Kidney (tissue), 14 donors: ENCODE measurements around the gene PPP2R3B. TPM values are rescaled to one million over a fixed set of nuclear protein-coding genes. Genes with fewer than 3 reads are reported as not detected.
A peak's percentile ranks its signal among the peaks of the same experiment; 100 is the strongest.
"Not testable (repeated sequence)": the region's sequence is repeated elsewhere in the genome, so short reads cannot be mapped to it uniquely, and the experiment has no call there.

Experiments used
- DNase-seq, 5 donors: peaks; one replicate each; pipeline ENCODE4 v3.0.0-alpha.2; 2013 to 2020
- FAIRE-seq: peaks from 2 replicates; lab custom pipeline; 2012; peaks lifted over from hg19 to GRCh38; lab: Jason Lieb, UNC
- H3K27ac ChIP-seq, 2 donors: one replicate each; pipeline ENCODE4 v1.7.0; 2013; ENCODE audit warnings: low read depth in 2 of 2, low read length in 2 of 2, inconsistent platforms in 1 of 2
- H3K27me3 ChIP-seq: one replicate; pipeline ENCODE4 v1.7.1; 2013; ENCODE audit warnings: low read length, inconsistent platforms; ENCODE audit not compliant: control insufficient read depth, insufficient read depth
- H3K36me3 ChIP-seq, 3 donors: one replicate each; pipeline versions ENCODE4 v1.7.0 to v1.7.1; 2013; ENCODE audit warnings: low read length in 3 of 3, control low read depth in 1 of 3, inconsistent platforms in 1 of 3; ENCODE audit not compliant: insufficient read depth in 3 of 3, control insufficient read depth in 2 of 3
- H3K4me1 ChIP-seq, 3 donors: one replicate each; pipeline versions ENCODE4 v1.7.0 to v1.7.1; 2013; ENCODE audit warnings: low read length in 3 of 3, inconsistent platforms in 1 of 3, low read depth in 1 of 3; ENCODE audit not compliant: control insufficient read depth in 2 of 3, insufficient read depth in 2 of 3
- H3K4me3 ChIP-seq, 3 donors: one replicate each; pipeline versions ENCODE4 v1.7.0 to v1.8.1; 2013; ENCODE audit warnings: low read length in 3 of 3, control low read depth in 1 of 3, inconsistent platforms in 1 of 3
- H3K9ac ChIP-seq, 3 donors: one replicate each; pipeline versions ENCODE4 v1.7.0 to v1.7.1; 2013; ENCODE audit warnings: low read length in 3 of 3, control low read depth in 1 of 3, inconsistent platforms in 1 of 3
- H3K9me3 ChIP-seq, 3 donors: one replicate each; pipeline versions ENCODE4 v1.7.0 to v1.7.1; 2013; ENCODE audit warnings: low read length in 3 of 3, control low read depth in 1 of 3, inconsistent platforms in 1 of 3; ENCODE audit not compliant: control insufficient read depth in 2 of 3, insufficient read depth in 1 of 3
- intact Hi-C: fragments of 100-400 bp; cut with DNase I; formaldehyde crosslinking; loops from one replicate; pipeline ENCODE4 v1.11.1; 2022
- polyA plus RNA-seq: library from polyadenylated mRNA; stranded (reverse); fragments of 350-450 nt; fragmentation: Illumina TruSeq; extraction: RNeasy Lipid Tissue Mini Kit (QIAGEN cat#74804); gene quantifications from one replicate; pipeline ENCODE4 v1.2.3, GENCODE V29; 2014; ENCODE audit warnings: low read depth, low replicate concordance; ENCODE audit not compliant: insufficient read depth
- total RNA-seq: library from RNA; stranded (reverse); fragmentation: NEBNext Ultra II Directional; extraction: Animal tissue kit (Norgen Biotek cat#: 25700); gene quantifications from one replicate; pipeline ENCODE4 v1.2.1, GENCODE V29; 2021
- TF ChIP-seq, protein P1 (sequence below): IDR thresholded peaks from 3 replicates; pipeline ENCODE4 v1.5.1; 2012; ENCODE audit warnings: mild to moderate bottlenecking, moderate library complexity, borderline replicate concordance; ENCODE audit not compliant: insufficient read depth; ENCODE audit errors: extremely low read depth
- donor health status: control.
- donor health status: control.
- donor health status: control.
- donor health status: control.
- donor health status: control.
- donor health status: DM: yes; HTN: yes; CAD: no.
- donor health status: Normal renal cell carcinoma (clear cell type).

The PPP2R3B gene
- total and polyA plus RNA-seq, 2 donors from 2014 or later: 14.1 to 14.4 TPM

- H3K9ac ChIP-seq: no peak overlapping the region
- DNase-seq (peak in 1 of 5 donors; percentile 56), FAIRE-seq (no peak)
Measured at GRCh38 chrX:329291-329910, 57.3 kb downstream of the PPP2R3B start.

DNA sequence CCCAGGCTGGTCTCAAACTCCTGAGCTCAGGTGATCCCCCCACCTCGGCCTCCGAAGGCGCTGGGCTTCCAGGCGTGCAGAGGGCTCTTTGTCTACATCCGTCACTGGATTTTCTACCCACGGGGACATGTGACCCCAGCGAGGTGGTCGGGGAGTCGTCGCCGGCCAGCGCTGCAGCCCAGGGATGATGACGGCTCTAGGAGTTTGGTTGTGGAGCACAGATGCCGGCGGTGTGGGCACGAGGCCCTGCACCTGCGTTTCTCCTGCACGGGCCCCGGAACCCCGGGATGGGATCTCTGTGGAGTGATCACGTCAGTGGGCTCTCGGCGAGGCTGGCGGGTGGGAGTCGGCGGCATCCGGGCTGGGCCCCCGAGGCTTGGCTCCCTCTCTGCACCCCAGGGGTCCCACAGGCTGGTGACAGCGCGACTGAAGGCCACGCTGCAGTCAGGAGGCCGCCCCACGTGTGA, 59.0 kb downstream of the PPP2R3B start:
- TF ChIP-seq, protein P1, sequence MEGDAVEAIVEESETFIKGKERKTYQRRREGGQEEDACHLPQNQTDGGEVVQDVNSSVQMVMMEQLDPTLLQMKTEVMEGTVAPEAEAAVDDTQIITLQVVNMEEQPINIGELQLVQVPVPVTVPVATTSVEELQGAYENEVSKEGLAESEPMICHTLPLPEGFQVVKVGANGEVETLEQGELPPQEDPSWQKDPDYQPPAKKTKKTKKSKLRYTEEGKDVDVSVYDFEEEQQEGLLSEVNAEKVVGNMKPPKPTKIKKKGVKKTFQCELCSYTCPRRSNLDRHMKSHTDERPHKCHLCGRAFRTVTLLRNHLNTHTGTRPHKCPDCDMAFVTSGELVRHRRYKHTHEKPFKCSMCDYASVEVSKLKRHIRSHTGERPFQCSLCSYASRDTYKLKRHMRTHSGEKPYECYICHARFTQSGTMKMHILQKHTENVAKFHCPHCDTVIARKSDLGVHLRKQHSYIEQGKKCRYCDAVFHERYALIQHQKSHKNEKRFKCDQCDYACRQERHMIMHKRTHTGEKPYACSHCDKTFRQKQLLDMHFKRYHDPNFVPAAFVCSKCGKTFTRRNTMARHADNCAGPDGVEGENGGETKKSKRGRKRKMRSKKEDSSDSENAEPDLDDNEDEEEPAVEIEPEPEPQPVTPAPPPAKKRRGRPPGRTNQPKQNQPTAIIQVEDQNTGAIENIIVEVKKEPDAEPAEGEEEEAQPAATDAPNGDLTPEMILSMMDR: no peak
- Histone ChIP-seq H3K27ac (no peak overlapping the region), H3K4me1 (peaks cover 0 to 8% (median 0%) of the 10 kb centered on the region in 3 donors), H3K27me3 (no peaks in the 10 kb centered on the region), H3K9ac (no peak overlapping the region), H3K4me3 (no peak overlapping the region), H3K36me3 (no peaks in the 10 kb centered on the region), H3K9me3 (no peaks in the 10 kb centered on the region)
- DNase-seq: peak in 1 of 5 donors; percentile 65
- FAIRE-seq: no peak
- intact Hi-C loops: no loop called here

More at GRCh38 chrX:329291-329910, 57.3 kb downstream of the PPP2R3B start:
- H3K9me3 ChIP-seq: no peaks in the 10 kb centered on the region
- no peaks in the 10 kb centered on the region for H3K27me3 ChIP-seq
- intact Hi-C loops: no loop called here
- no peak overlapping the region for H3K4me3 ChIP-seq
- no peaks in the 10 kb centered on the region for H3K36me3 ChIP-seq
- TF ChIP-seq, protein P1: no peak
- H3K27ac ChIP-seq: no peak overlapping the region
- H3K4me1 ChIP-seq: peaks cover 0 to 5% (median 0%) of the 10 kb centered on the region in 3 donors

GRCh38 chrX:324664-325063, 62.0 kb downstream of the PPP2R3B start:
- H3K4me1 ChIP-seq, H3K36me3 ChIP-seq, FAIRE-seq, H3K9ac ChIP-seq, H3K27me3 ChIP-seq, H3K4me3 ChIP-seq, H3K27ac ChIP-seq, H3K9me3 ChIP-seq, intact Hi-C loops: not testable (repeated sequence)
- peak in 1 of 5 donors; percentile 43 for DNase-seq

GRCh38 chrX:323721-324628, 62.7 kb downstream of the PPP2R3B start:
- DNase-seq (peak; percentile 62 to 76 (median 74)), FAIRE-seq (peak; percentile 91)
- no peak overlapping the region for H3K4me3 ChIP-seq
- H3K27ac ChIP-seq: no peak overlapping the region
- no peak overlapping the region for H3K9ac ChIP-seq
- TF ChIP-seq, protein P1: no peak
- H3K27me3 ChIP-seq: no peaks in the 10 kb centered on the region
- H3K9me3 ChIP-seq: no peaks in the 10 kb centered on the region
- H3K36me3 ChIP-seq: no peaks in the 10 kb centered on the region
- intact Hi-C loops: no loop called here
- peaks cover 0 to 10% (median 0%) of the 10 kb centered on the region in 3 donors for H3K4me1 ChIP-seq
